Measurements from ENCODE around the gene LRRC66. TPM values are rescaled to one million over a fixed set of nuclear protein-coding genes. Genes with fewer than 3 reads are reported as not detected.

LRRC66 gene
- polyA plus RNA-seq, 1 donor (not counting 4 experiments of a cell fraction or from before 2014, with no cell fraction given) = 0.28 TPM

- Histone ChIP-seq H3K9me1 (ENCODE audit: control insufficient read depth, extremely low read depth, insufficient read depth, low read length) (no peaks in the 10 kb centered on the region), H3K79me2 (ENCODE audit: control insufficient read depth, insufficient read depth, low read length) (peaks cover 20% of the 10 kb centered on the region)
These were observed 15.0 kb upstream of the LRRC66 start for GRCh38 chr4:52035190-52035589.

GRCh38 chr4:52032005-52032404 lies 11.8 kb upstream of the LRRC66 start:
- H3K79me2 ChIP-seq (ENCODE audit: control insufficient read depth, insufficient read depth, low read length) = peaks cover 15% of the 10 kb centered on the region

More at GRCh38 chr4:52035190-52035589, 15.0 kb upstream of the LRRC66 start:
- Histone ChIP-seq H4K20me1 (ENCODE audit: control insufficient read depth, extremely low read depth, insufficient read depth, low read length) (no peaks in the 10 kb centered on the region), H3K27me3 (ENCODE audit: control insufficient read depth, extremely low read depth, insufficient read depth, low read length) (no peaks in the 10 kb centered on the region), H3K4me3 (ENCODE audit: control insufficient read depth in 2 of 3, extremely low read depth in 1 of 3, insufficient read depth in 2 of 3, low read depth in 1 of 3, low read length in 3 of 3) (no peak overlapping the region), H2AFZ (ENCODE audit: control insufficient read depth, low read length) (no peak overlapping the region), H3K9ac (ENCODE audit: control insufficient read depth, extremely low read depth, insufficient read depth, low read length) (no peak overlapping the region), H3K4me1 (ENCODE audit: control insufficient read depth, extremely low read depth, insufficient read depth, low read length) (peaks cover 8% of the 10 kb centered on the region), H3K27ac (ENCODE audit: control insufficient read depth, insufficient read depth, low read length) (no peak overlapping the region), H3K9me3 (ENCODE audit: control insufficient read depth, low read depth, low read length) (no peaks in the 10 kb centered on the region), H3K36me3 (ENCODE audit: control insufficient read depth in 2 of 2, extremely low read depth in 1 of 2, insufficient read depth in 2 of 2, low read length in 2 of 2) (no peaks in the 10 kb centered on the region), H3K4me2 (ENCODE audit: control insufficient read depth, extremely low read depth, insufficient read depth, low read depth, low read length) (no peak overlapping the region)
- FAIRE-seq (no peak), DNase-seq (ENCODE audit: low read depth, low spot score) (no peak)
- dilution Hi-C loops (cut with MboI; ENCODE audit: extremely low pct_ligation_motif_present, low sequenced_read_pairs) = no loop called here
- TF ChIP-seq CTCF (optimal IDR thresholded peaks at IDR 0.05 in 1 of 3, IDR thresholded peaks at IDR 0.05 in 1 of 3, conservative IDR thresholded peaks at IDR 0.05 in 1 of 3; ENCODE audit: extremely low read depth in 1 of 3, insufficient read depth in 2 of 3, low read length in 3 of 3) (no peak), EZH2 (IDR thresholded peaks at IDR 0.05; ENCODE audit: low read length) (no peak)

More at GRCh38 chr4:52032005-52032404, 11.8 kb upstream of the LRRC66 start:
- Histone ChIP-seq H4K20me1 (ENCODE audit: control insufficient read depth, extremely low read depth, insufficient read depth, low read length) (no peaks in the 10 kb centered on the region), H3K27ac (ENCODE audit: control insufficient read depth, insufficient read depth, low read length) (no peak overlapping the region), H3K36me3 (ENCODE audit: control insufficient read depth in 2 of 2, extremely low read depth in 1 of 2, insufficient read depth in 2 of 2, low read length in 2 of 2) (peaks cover 0 to 8% of the 10 kb centered on the region in 2 experiments), H3K4me3 (ENCODE audit: control insufficient read depth in 2 of 3, extremely low read depth in 1 of 3, insufficient read depth in 2 of 3, low read depth in 1 of 3, low read length in 3 of 3) (no peak overlapping the region), H3K9me3 (ENCODE audit: control insufficient read depth, low read depth, low read length) (no peaks in the 10 kb centered on the region), H3K9me1 (ENCODE audit: control insufficient read depth, extremely low read depth, insufficient read depth, low read length) (no peaks in the 10 kb centered on the region), H3K4me2 (ENCODE audit: control insufficient read depth, extremely low read depth, insufficient read depth, low read depth, low read length) (no peak overlapping the region), H2AFZ (ENCODE audit: control insufficient read depth, low read length) (no peak overlapping the region), H3K4me1 (ENCODE audit: control insufficient read depth, extremely low read depth, insufficient read depth, low read length) (peaks cover 13% of the 10 kb centered on the region), H3K9ac (ENCODE audit: control insufficient read depth, extremely low read depth, insufficient read depth, low read length) (no peak overlapping the region), H3K27me3 (ENCODE audit: control insufficient read depth, extremely low read depth, insufficient read depth, low read length) (no peaks in the 10 kb centered on the region)
- TF ChIP-seq EZH2 (IDR thresholded peaks at IDR 0.05; ENCODE audit: low read length) (no peak), CTCF (optimal IDR thresholded peaks at IDR 0.05 in 1 of 3, IDR thresholded peaks at IDR 0.05 in 1 of 3, conservative IDR thresholded peaks at IDR 0.05 in 1 of 3; ENCODE audit: extremely low read depth in 1 of 3, insufficient read depth in 2 of 3, low read length in 3 of 3) (no peak)
- dilution Hi-C loops (cut with MboI; ENCODE audit: extremely low pct_ligation_motif_present, low sequenced_read_pairs) = no loop called here
- FAIRE-seq = no peak
- DNase-seq (ENCODE audit: low read depth, low spot score) = no peak

All from keratinocyte (primary cell).